BLaER1 treated with 17β-estradiol and CSF1 and Interleukin-3, amounts not matched to agents 10 nM and 100 nM (cell line): ENCODE measurements around the gene HYPK.
"Not testable (repeated sequence)": the region's sequence is repeated elsewhere in the genome, so short reads cannot be mapped to it uniquely, and the experiment has no call there.

Experiments
- H3K27ac ChIP-seq, 11 experiments: shearing (Covaris generic); formaldehyde crosslinking; 2 replicates each; pipeline ENCODE4 v1.8.1; 2022
- H3K27me3 ChIP-seq, 11 experiments: shearing (Covaris generic); formaldehyde crosslinking; 2 replicates each; pipeline ENCODE4 v1.8.1; 2022
- H3K36me3 ChIP-seq, 11 experiments: shearing (Covaris generic); formaldehyde crosslinking; 2 replicates each; pipeline ENCODE4 v1.8.1; 2022
- H3K4me1 ChIP-seq, 10 experiments: shearing (Covaris generic); formaldehyde crosslinking; 2 replicates each; pipeline ENCODE4 v1.8.1; 2022
- H3K4me2 ChIP-seq, 11 experiments: shearing (Covaris generic); formaldehyde crosslinking; 2 replicates each; pipeline ENCODE4 v1.8.1; 2022
- H3K4me3 ChIP-seq, 10 experiments: shearing (Covaris generic); formaldehyde crosslinking; 2 replicates each; pipeline ENCODE4 v1.8.1; 2022
- H3K9ac ChIP-seq, 11 experiments: shearing (Covaris generic); formaldehyde crosslinking; 2 replicates each; pipeline ENCODE4 v1.8.1; 2022
- H3K9me3 ChIP-seq, 11 experiments: shearing (Covaris generic); formaldehyde crosslinking; replicated peaks in 1 of 11; 2 replicates each; pipeline ENCODE4 v1.8.1; 2022
- H4K20me1 ChIP-seq, 11 experiments: shearing (Covaris generic); formaldehyde crosslinking; 2 replicates each; pipeline ENCODE4 v1.8.1; 2022
- Cebpa-rat ChIP-seq, 11 experiments: shearing (Covaris generic); IDR thresholded peaks; 2 replicates each; pipeline ENCODE4 v1.8.1; 2022

Gene HYPK

DNA sequence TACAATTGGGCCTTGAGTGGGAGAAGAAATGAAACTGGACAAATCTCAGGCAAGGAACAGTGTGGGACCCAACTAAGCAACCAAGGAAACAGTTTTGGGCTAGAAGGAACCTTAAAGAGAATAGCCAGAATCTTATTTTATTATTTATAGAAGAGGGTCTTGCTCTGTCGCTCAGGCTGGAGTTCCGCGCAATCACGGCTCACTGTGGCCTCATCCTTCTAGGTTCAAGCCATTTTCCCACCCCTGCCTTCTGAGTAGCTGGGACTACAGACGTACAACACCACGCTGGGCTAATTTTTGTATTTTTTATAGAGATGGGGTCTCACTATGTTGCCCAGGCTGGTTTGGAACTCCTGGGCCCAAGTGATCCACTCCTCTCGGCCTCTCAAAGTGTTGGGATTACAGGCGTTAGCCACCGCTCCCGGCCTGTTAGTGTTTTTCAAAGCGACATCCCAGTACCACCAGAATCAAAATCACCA, 25.7 kb downstream of the HYPK start:
- H3K4me1 ChIP-seq = peaks cover 64 to 84% (median 71%) of the 10 kb centered on the region in 10 experiments
- peaks cover 0 to 30% (median 13%) of the 10 kb centered on the region in 11 experiments; a peak in 12 of 22 replicates for H3K36me3 ChIP-seq
- H3K4me2 ChIP-seq = peak overlapping the region; percentile 81 to 100 (median 88)
- peak overlapping the region; percentile 71 to 89 (median 86); a peak in 21 of 22 replicates for H3K9ac ChIP-seq
- peak overlapping the region in 9 of 11 experiments; percentile 69 to 93 (median 87); a peak in 19 of 22 replicates for H3K27ac ChIP-seq
- peak overlapping the region; percentile 62 to 78 (median 70) for H3K4me3 ChIP-seq
- peaks cover 0 to 8% (median 0%) of the 10 kb centered on the region in 11 experiments; a peak in 5 of 22 replicates for H3K9me3 ChIP-seq
- H4K20me1 ChIP-seq = peaks cover 0 to 18% (median 0%) of the 10 kb centered on the region in 11 experiments; a peak in 8 of 22 replicates
- no peaks in the 10 kb centered on the region for H3K27me3 ChIP-seq
- no peak for TF ChIP-seq Cebpa-rat (IDR thresholded peaks at IDR 0.05)

GRCh38 chr15:43826508-43827341, 26.3 kb downstream of the HYPK start, which contains the start of gene WDR76:
Gene WDR76, plus strand, starts transcription at chr15:43827002. Its CDS starts 31 bp downstream, at chr15:43827033.
- TF ChIP-seq Cebpa-rat (IDR thresholded peaks at IDR 0.05) = no peak
- Histone ChIP-seq H4K20me1 (peaks cover 0 to 20% (median 0%) of the 10 kb centered on the region in 11 experiments; a peak in 8 of 22 replicates), H3K4me3 (peak within 1 kb of the TSS; percentile 62 to 78 (median 70)), H3K27ac (peak within 1 kb of the TSS; percentile 23 to 93 (median 85); a peak in 20 of 22 replicates), H3K4me2 (peak within 1 kb of the TSS; percentile 81 to 100 (median 88)), H3K27me3 (no peaks in the 10 kb centered on the region), H3K4me1 (peaks cover 60 to 88% (median 72%) of the 10 kb centered on the region in 10 experiments), H3K9me3 (peaks cover 0 to 8% (median 0%) of the 10 kb centered on the region in 11 experiments; a peak in 5 of 22 replicates), H3K36me3 (peaks cover 0 to 35% (median 17%) of the 10 kb centered on the region in 11 experiments; a peak in 11 of 22 replicates), H3K9ac (peak within 1 kb of the TSS; percentile 71 to 89 (median 86))

DNA sequence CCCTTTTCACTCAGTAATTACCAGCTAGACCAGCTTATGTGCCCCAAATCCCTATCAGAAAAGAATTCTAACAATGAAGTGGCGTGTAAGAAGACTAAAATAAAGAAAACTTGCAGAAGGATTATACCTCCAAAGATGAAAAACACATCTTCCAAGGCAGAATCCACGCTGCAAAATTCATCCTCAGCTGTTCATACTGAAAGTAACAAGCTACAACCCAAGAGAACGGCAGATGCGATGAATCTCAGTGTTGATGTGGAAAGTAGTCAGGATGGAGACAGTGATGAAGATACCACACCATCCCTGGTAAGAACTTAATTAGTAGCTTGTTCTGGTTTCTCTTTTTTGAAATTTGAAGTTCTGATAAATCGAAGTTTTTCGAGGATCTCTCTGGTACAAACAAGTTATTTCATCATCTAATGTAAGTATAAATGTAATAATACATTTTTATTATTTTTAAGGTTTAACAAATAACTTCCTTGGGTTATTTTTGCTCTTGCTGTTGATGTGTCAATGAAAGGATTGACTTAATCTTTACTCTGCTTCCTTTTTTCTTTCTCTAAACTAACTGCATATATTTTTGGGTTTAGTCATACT, 27.8 kb downstream of the HYPK start:
- H3K4me2 ChIP-seq = peak overlapping the region; percentile 81 to 100 (median 88)
- H3K4me1 ChIP-seq = peaks cover 45 to 82% (median 65%) of the 10 kb centered on the region in 10 experiments
- peak overlapping the region; percentile 71 to 89 (median 86); a peak in 21 of 22 replicates for H3K9ac ChIP-seq
- no peak for TF ChIP-seq Cebpa-rat (IDR thresholded peaks at IDR 0.05)
- peaks cover 0 to 8% (median 0%) of the 10 kb centered on the region in 11 experiments; a peak in 5 of 22 replicates for H3K9me3 ChIP-seq
- peak overlapping the region; percentile 62 to 78 (median 70); a peak in 19 of 20 replicates for H3K4me3 ChIP-seq
- peak overlapping the region in 9 of 11 experiments; percentile 69 to 93 (median 87); a peak in 16 of 22 replicates for H3K27ac ChIP-seq
- H4K20me1 ChIP-seq = peaks cover 0 to 25% (median 9%) of the 10 kb centered on the region in 11 experiments; a peak in 9 of 22 replicates
- H3K27me3 ChIP-seq = no peaks in the 10 kb centered on the region
- H3K36me3 ChIP-seq = peaks cover 0 to 49% (median 24%) of the 10 kb centered on the region in 11 experiments; a peak in 13 of 22 replicates

DNA sequence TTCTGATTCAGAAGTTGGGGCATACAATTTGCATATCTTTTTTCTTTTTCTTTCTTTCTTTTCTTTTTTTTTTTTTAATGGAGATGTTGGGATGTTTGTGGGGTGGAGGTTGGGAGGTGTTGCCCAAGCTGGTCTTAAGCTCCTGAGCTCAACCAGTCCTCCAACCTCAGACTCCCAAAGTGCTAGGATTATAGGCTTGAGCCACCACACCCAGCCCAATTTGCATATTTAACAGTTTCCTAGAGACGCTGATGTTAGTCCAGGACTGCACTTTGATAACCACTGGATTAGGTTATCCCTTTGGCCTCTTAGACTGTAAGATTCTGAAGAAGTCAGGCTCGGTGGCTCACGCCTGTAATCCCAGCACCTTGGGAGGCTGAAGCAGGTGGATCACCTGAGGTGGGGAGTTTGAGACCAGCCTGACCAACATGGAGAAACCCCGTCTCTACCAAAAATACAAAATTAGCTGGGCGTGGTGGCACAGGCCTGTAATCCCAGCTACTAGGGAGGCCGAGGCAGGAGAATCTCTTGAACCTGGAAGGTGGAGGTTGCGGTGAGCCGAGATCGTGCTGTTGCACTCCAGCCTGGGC, 29.6 kb downstream of the HYPK start:
- H3K27me3 ChIP-seq, H3K27ac ChIP-seq, H3K9me3 ChIP-seq: not testable (repeated sequence)
- Histone ChIP-seq H4K20me1 (peaks cover 0 to 25% (median 9%) of the 10 kb centered on the region in 11 experiments; a peak in 7 of 22 replicates), H3K4me2 (peak overlapping the region in 9 of 11 experiments; percentile 18 to 94 (median 85); a peak in 15 of 22 replicates), H3K36me3 (peaks cover 0 to 68% (median 40%) of the 10 kb centered on the region in 11 experiments; a peak in 16 of 22 replicates), H3K9ac (peak overlapping the region in 1 of 11 experiments; percentile 14; a peak in 1 of 22 replicates), H3K4me3 (peak overlapping the region in 1 of 10 experiments; percentile 67; a peak in 1 of 20 replicates), H3K4me1 (peaks cover 39 to 71% (median 55%) of the 10 kb centered on the region in 10 experiments)

DNA sequence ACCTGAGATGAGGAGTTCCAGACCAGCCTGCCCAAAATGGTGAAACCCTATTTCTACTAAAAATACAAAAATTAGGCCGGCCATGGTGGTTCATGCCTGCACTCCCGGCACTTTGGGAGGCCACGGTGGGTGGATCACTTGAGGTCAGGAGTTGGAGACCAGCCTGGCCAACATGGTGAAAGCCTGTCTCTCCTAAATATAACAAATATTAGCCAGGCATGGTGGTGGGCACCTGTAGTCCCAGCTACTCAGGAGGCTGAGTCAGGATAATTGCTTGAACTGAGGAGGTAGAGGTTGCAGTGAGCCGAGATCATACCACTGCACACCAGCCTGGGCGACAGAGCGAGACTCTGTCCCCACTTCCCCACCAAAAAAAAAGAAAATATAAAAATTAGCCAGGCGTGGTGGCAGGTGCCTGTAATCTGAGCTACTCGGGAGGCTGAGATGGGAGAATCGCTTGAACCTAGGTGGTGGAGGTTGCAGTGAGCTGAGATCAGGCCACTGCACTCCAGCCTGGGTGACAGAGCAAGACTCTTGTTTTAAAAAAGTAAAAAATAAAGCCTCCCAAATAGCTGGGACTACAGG, 30.4 kb downstream of the HYPK start:
- peaks cover 0 to 25% (median 9%) of the 10 kb centered on the region in 11 experiments; a peak in 7 of 22 replicates for H4K20me1 ChIP-seq
- not testable (repeated sequence) for H3K27ac ChIP-seq, H3K9me3 ChIP-seq, H3K4me3 ChIP-seq, H3K9ac ChIP-seq, H3K27me3 ChIP-seq
- H3K36me3 ChIP-seq = peaks cover 2 to 75% (median 45%) of the 10 kb centered on the region in 11 experiments; a peak in 19 of 22 replicates
- peaks cover 34 to 66% (median 49%) of the 10 kb centered on the region in 10 experiments for H3K4me1 ChIP-seq
- peak overlapping the region in 9 of 11 experiments; percentile 33 to 94 (median 83); a peak in 15 of 22 replicates for H3K4me2 ChIP-seq

GRCh38 chr15:43831519-43832052, 31.2 kb downstream of the HYPK start:
- Histone ChIP-seq H3K9ac (peak overlapping the region in 1 of 11 experiments; percentile 4; a peak in 1 of 22 replicates), H3K4me2 (peak overlapping the region in 7 of 11 experiments; percentile 37 to 94 (median 85); a peak in 8 of 22 replicates), H4K20me1 (peaks cover 0 to 25% (median 9%) of the 10 kb centered on the region in 11 experiments; a peak in 7 of 22 replicates), H3K4me1 (peaks cover 26 to 58% (median 42%) of the 10 kb centered on the region in 10 experiments), H3K36me3 (peaks cover 8 to 83% (median 53%) of the 10 kb centered on the region in 11 experiments; a peak in 20 of 22 replicates)
- not testable (repeated sequence) for H3K27me3 ChIP-seq, H3K27ac ChIP-seq, H3K9me3 ChIP-seq, H3K4me3 ChIP-seq

DNA sequence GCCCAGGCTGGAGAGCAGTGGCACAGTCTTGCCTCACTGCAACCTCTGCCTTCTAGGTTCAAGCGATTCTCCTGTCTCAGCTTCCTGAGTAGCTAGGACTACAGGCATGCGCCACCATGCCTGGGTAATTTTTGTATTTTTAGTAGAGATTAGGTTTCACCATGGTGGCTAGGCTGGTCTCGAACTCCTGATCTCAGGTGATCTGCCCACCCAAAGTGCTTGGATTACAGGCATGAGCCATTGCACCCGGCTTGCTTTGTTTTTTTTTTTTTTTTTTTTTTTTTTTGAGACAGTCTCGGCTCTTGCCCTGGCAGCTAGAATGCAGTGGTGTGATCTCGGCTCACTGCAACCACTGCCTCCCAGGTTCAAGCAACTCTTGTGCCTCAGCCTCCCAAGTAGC, 32.1 kb downstream of the HYPK start:
- Histone ChIP-seq H3K36me3 (peaks cover 8 to 92% (median 62%) of the 10 kb centered on the region in 11 experiments; a peak in 20 of 22 replicates), H3K9ac (peak overlapping the region in 1 of 11 experiments; percentile 4; a peak in 1 of 22 replicates)

More for the DNA sequence above, 32.1 kb downstream of the HYPK start:
- H3K4me3 ChIP-seq, H3K9me3 ChIP-seq, H3K27ac ChIP-seq, H3K27me3 ChIP-seq: not testable (repeated sequence)
- peaks cover 0 to 25% (median 9%) of the 10 kb centered on the region in 11 experiments; a peak in 7 of 22 replicates for H4K20me1 ChIP-seq
- peak overlapping the region in 6 of 11 experiments; percentile 0 to 94 (median 20); a peak in 4 of 22 replicates for H3K4me2 ChIP-seq
- H3K4me1 ChIP-seq = peaks cover 19 to 50% (median 38%) of the 10 kb centered on the region in 10 experiments
